HG02763 (cell line): ENCODE data around the gene NPDC1.

Experiments used
- ATAC-seq: cut with Tn5 transposase; IDR thresholded peaks from one replicate; pipeline ENCODE4 v1.9.1; 2021; ENCODE audit warnings: mild to moderate bottlenecking, moderate library complexity; ENCODE audit not compliant: unreplicated experiment

NPDC1 gene

DNA sequence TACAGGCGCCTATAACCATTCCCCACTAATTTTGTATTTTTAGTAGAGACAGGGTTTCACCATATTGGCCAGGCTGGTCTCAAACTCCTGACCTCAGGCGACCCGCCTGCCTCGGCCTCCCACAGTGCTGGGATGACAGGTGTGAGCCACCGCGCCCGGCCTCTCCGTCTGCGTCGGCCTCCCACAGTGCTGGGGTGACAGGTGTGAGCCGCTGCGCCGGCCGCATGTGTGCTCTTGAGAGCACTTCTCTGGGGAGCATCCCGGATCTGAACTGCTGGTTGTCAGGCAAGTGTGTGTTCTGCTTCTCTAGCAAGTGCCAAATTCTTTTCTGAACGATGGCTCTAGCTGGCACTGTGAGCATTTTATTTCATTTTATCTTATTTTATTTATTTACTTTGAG, 11.6 kb upstream of the NPDC1 start:
- ATAC-seq: no peak

- no peak for ATAC-seq
Observed at GRCh38 chr9:137056739-137057415, 10.9 kb upstream of the NPDC1 start.

GRCh38 chr9:137055385-137056364, 9.7 kb upstream of the NPDC1 start:
- ATAC-seq: no peak

DNA sequence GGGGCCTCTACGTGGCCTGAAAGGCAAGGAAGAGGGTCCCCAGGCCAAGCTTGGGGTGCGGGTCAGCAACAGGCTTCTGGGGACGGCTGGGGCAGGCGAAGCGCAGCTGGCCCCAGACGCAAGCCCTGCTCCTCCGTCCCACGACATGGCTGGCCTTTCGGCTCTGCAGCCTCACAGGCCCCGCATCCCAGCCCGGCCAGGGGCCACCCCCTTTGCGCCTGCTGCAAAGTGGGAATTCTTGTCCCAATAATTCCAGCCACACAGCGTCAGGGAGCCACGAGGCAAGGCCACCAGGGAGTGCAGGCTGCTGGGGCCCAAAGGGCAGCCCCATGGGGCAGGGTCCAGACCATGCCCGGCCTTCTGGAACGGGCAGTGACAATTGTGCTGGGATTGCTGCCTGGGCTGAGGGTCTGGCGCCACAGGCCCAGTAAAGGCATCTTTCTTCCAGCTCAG, 9.0 kb upstream of the NPDC1 start:
- ATAC-seq: no peak

GRCh38 chr9:137053944-137054931, 8.3 kb upstream of the NPDC1 start, which contains the start of gene ENTPD2:
Gene ENTPD2, minus strand, starts transcription at chr9:137054061. Its CDS starts 64 bp downstream, at chr9:137053997.
- ATAC-seq: no peak

GRCh38 chr9:137052998-137053943, 7.3 kb upstream of the NPDC1 start:
- no peak for ATAC-seq

- ATAC-seq: no peak
Observed at GRCh38 chr9:137052293-137052692, 6.3 kb upstream of the NPDC1 start.

DNA sequence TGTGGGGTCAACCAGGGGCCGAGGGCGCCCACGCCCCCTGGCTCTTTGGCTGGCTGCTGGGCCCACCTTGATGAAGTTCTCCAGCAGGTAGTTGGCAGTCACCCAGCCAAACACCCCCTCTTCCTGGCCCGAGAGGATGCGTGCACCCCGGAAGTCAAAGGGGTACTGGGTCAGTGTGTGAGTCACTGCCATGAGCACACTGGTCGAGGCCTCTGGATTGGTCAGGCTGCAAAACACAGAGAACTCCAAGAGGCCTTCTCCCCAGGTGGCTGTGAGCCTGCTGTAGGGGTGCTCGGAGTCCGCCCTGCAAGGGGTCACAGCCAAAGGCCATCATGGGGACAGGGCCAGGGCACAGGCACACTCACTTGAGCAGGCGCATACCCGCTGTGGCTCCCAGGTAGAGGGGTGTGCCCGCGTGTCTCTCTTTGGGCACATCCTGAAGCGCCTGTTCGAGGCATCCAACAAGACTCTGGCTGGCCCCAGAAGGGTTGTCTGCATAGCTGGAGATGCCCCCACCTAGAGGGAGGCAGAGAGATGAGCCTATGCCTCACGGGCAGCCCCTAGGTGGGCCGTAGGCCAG, 5.3 kb upstream of the NPDC1 start:
- no peak for ATAC-seq

DNA sequence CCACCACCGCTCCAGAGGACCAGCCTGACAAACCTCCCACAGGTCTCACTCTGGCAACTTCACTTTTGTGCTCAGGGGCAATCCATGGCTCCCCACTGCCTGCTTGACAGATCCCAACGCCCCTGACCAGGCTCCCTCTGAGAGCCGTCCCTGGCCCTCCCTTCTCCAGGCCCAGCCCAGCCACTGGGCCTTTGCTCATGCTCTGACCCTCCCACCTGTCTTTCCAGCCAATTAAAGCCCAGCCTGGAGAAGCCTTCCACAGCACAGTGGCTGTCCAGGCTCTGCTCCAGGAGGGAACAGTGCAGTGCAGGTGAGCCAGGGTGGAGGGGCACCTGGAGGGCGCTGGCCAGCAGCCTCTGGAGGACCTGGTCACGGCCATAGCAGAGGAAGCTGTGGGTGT, 4.6 kb upstream of the NPDC1 start:
- no peak for ATAC-seq

- ATAC-seq: no peak
Observed at GRCh38 chr9:137049544-137050449, 3.8 kb upstream of the NPDC1 start.

- ATAC-seq: no peak
Observed at GRCh38 chr9:137048655-137049543, 2.9 kb upstream of the NPDC1 start.

DNA sequence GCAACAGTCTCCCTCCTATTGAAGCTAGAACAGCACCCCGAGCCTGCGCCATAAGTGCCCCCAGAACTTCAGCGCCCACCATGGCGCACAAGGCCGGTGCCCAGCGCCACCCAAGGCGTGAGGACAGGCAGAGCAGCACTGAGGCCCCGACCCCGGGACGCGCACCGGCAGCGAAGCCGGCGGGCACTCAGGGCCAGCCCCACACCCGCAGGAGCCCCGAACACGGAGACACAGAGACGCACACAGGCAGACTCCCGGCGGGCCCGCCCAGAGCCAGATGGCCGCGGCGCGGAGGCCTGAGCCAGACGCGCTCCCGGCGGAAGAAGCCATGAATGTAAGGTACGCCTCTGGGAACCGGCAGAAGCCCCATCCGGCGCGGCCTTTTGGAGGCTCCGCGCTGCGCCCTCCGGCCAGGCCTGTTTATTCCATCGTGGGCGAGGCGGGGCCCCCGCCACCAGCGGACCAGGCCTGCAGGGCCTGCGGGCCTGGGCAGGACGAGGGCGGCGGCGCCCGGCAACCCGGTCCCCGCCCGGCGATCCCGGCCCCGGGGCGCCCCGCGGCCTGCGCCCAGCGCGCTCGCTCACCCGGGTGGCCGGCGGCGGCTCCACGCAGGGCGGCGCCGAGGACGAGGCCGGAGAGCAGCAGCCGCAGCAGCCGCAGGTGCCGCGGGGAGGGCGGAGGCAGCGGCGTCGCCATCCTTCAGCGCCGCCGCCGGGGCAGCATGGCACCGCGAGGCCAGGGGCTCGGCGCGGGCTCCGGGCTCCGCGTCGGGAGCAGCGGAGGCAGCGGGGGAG, 486 bp downstream of the NPDC1 start:
- no peak for ATAC-seq

DNA sequence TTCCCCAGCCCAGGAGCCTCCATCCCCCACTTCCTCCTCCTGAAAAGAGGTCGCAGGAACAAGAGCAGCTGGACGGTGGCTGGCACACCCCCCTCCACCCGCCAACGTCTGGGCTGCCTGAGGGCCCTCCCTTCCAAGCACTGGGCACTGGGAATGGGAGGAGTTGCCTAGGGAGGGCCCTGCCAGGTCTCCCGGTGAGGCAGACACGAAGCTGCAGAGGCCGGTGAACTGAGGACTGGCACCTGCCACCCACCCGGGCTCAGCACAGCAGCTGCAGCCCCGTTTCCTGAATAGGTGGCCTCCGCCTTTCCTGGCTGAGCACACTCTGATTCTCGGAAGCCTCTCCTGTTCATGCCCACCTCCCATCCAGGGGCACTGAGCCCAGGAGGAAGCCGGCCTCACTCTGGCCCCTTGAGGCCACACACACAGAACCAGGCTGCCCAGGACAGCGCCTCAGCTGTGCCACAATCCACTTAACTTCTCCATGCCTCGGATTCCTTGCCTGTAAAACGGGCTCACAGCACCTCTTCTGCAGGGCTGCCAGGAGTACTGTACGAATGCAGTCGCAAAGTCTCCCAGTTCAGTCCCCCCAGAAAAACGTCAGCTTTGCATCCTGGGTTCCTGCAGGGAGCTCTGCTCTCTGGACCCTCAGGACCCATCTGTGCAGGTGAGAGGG, 1.3 kb downstream of the NPDC1 start:
- no peak for ATAC-seq

- ATAC-seq: no peak
Observed at GRCh38 chr9:137044037-137044436, 1.9 kb downstream of the NPDC1 start.

DNA sequence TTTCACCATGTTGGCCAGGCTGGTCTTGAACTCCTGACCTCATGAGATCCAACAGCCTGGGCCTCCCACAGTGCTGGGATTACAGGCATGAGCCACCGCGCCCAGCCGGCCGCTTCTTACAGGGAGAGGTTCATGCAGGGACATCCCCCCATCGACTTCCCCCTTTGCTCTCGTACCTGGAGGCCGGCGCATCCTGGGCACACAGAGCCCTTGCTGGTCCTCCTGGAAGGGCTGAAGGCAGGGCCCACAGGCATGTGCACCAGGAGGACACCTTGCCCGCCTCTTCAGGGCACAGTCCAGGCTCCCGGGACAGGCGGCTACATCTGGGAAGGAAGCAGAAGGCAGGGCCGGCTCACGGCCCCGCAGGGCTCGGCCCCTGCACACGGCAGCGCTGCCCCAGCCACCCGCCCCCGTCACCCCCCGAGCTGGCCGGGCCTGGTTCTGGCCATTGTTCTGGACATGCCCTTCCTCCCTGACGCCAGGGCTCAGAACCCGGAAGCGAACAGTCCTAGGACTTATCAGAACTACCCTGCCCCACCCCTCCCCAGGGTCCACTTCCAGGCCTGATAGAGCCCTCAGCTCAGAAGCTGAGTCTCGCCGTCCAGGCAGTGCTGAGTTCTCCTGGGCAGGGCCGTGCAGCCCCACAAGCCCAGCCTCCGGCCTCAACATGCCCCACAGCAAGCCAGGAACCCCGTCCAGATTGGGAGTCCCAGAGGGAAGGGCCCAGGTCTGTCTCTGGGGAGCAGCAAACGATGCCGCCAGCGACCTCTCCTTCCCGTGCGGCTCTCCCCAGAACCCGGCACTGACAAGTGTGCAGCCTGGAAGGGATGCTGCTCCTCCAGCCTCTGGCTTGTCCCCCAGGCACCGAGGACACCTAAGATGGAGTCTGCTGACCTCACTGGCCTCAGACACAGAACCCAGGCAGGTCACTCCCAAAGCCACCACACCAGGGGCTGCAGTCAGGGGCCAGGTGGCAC, 2.9 kb downstream of the NPDC1 start:
- no peak for ATAC-seq
